ENCODE data around the gene CNOT2. TPM values are rescaled to one million over a fixed set of nuclear protein-coding genes. Genes with fewer than 3 reads are reported as not detected.

Gene CNOT2
- total RNA-seq, 2 donors from 2014 or later = 54.5 to 55.5 TPM

- peaks cover 7% of the 10 kb centered on the region for H3K36me3 ChIP-seq
- H3K9me3 ChIP-seq = no peaks in the 10 kb centered on the region
- DNase-seq (ENCODE audit: low spot score) = no peak
- no peaks in the 10 kb centered on the region for H3K27me3 ChIP-seq
- H3K4me3 ChIP-seq = no peak overlapping the region
- no peak for TF ChIP-seq CTCF (IDR thresholded peaks at IDR 0.05)
- H3K4me1 ChIP-seq = no peaks in the 10 kb centered on the region
- no peak overlapping the region for H3K27ac ChIP-seq
These were observed 76.4 kb downstream of the CNOT2 start for GRCh38 chr12:70319605-70320004.

GRCh38 chr12:70321191-70321590, 78.0 kb downstream of the CNOT2 start:
- Histone ChIP-seq H3K36me3 (peaks cover 7% of the 10 kb centered on the region), H3K4me1 (no peaks in the 10 kb centered on the region), H3K27me3 (no peaks in the 10 kb centered on the region), H3K4me3 (no peak overlapping the region), H3K27ac (no peak overlapping the region), H3K9me3 (no peaks in the 10 kb centered on the region)
- no peak for TF ChIP-seq CTCF (IDR thresholded peaks at IDR 0.05)
- no peak for DNase-seq (ENCODE audit: low spot score)

DNA sequence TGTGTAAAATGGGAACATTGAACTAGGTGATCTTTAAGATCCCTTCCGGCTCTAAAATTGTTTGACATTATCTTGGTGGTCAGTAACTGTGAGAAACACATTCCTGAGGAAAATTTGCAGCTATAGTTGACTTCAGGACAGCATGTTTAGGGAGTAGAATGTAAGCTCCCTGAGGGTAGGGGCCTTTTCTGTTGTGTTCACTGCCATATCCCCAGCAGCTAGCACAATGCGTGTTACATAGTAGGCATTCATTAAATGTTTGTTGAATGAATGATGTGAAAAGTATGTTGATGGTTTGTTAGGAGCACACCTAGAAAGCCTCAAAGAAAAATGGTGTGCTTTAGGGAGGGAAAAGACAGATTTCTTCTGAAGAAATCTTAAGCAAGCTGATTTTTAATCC, 84.3 kb downstream of the CNOT2 start:
- no peaks in the 10 kb centered on the region for H3K9me3 ChIP-seq
- H3K27me3 ChIP-seq = no peaks in the 10 kb centered on the region
- no peak for TF ChIP-seq CTCF (IDR thresholded peaks at IDR 0.05)
- H3K4me3 ChIP-seq = no peak overlapping the region
- no peaks in the 10 kb centered on the region for H3K4me1 ChIP-seq
- H3K27ac ChIP-seq = no peak overlapping the region
- H3K36me3 ChIP-seq = peaks cover 2% of the 10 kb centered on the region
- DNase-seq (ENCODE audit: low spot score) = no peak

DNA sequence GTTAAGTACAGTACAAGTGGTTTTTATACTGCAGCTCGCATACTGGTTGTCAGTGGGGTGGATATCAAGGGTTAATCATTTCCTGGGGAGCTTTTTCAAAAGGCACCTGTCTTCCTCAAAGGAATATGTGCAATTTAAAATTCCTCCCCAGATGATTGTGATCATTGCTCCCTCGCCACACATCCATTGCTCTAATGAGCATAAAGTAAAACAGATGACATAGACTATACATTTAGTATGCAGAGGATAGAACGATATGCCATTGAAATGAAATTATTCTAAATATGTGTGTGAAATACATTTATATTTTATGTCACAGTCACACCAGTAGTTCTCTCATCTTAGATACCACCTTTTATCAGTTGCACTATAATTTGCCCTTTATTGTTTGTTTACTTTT, 86.5 kb downstream of the CNOT2 start:
- H3K27me3 ChIP-seq = no peaks in the 10 kb centered on the region
- no peak overlapping the region for H3K4me3 ChIP-seq
- H3K36me3 ChIP-seq = no peaks in the 10 kb centered on the region
- DNase-seq (ENCODE audit: low spot score) = no peak
- H3K4me1 ChIP-seq = no peaks in the 10 kb centered on the region
- no peak for TF ChIP-seq CTCF (IDR thresholded peaks at IDR 0.05)
- H3K9me3 ChIP-seq = no peaks in the 10 kb centered on the region
- H3K27ac ChIP-seq = no peak overlapping the region

DNA sequence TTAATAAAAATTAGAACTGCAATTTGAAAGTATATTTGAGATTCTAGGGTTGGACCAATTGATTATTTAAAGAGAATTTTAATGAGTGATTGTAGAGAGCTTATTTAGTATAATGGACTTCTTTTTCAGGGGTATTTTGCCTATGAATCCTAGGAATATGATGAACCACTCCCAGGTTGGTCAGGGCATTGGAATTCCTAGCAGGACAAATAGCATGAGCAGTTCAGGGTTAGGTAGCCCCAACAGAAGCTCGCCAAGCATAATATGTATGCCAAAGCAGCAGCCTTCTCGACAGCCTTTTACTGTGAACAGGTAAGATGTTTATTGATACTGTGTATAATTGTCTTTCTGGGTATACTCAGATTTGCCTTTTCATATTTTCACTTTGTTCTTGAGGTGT, 86.9 kb downstream of the CNOT2 start:
- Histone ChIP-seq H3K36me3 (peaks cover 2% of the 10 kb centered on the region), H3K4me3 (no peak overlapping the region), H3K27me3 (no peaks in the 10 kb centered on the region), H3K4me1 (no peaks in the 10 kb centered on the region), H3K27ac (no peak overlapping the region), H3K9me3 (no peaks in the 10 kb centered on the region)
- DNase-seq (ENCODE audit: low spot score) = no peak
- TF ChIP-seq CTCF (IDR thresholded peaks at IDR 0.05) = no peak

- Histone ChIP-seq H3K4me1 (no peaks in the 10 kb centered on the region), H3K4me3 (no peak overlapping the region), H3K9me3 (no peaks in the 10 kb centered on the region), H3K27ac (no peak overlapping the region), H3K36me3 (peaks cover 12% of the 10 kb centered on the region), H3K27me3 (no peaks in the 10 kb centered on the region)
- no peak for DNase-seq (ENCODE audit: low spot score)
- TF ChIP-seq CTCF (IDR thresholded peaks at IDR 0.05) = no peak
These were observed 89.0 kb downstream of the CNOT2 start for GRCh38 chr12:70332236-70332635.

All from right atrium auricular region (tissue), 2 donors.